HEK293T (cell line): ENCODE measurements around the gene CAMK2D.
"Not testable (repeated sequence)": the region's sequence is repeated elsewhere in the genome, so short reads cannot be mapped to it uniquely, and the experiment has no call there.

Source experiments
- CTCF ChIA-PET: fragments of 350-600 bp; formaldehyde crosslinking; extraction: SDS; loops from one replicate; lab custom pipeline; 2021; ENCODE audit warnings: antibody characterized with exemption, inconsistent platforms; lab: Yijun Ruan, JAX
- POLR2A ChIA-PET: fragments of 350-600 bp; formaldehyde crosslinking; extraction: SDS; loops from one replicate; lab custom pipeline; 2020; ENCODE audit warnings: antibody characterized with exemption, inconsistent platforms; lab: Yijun Ruan, JAX
- DNase-seq: peaks from one replicate; pipeline ENCODE4 v3.0.0; 2012; ENCODE audit warnings: mixed read lengths; ENCODE audit errors: extremely low spot score
- ARNT ChIP-seq: fragments of 450-650 bp; IDR thresholded peaks from 2 replicates; pipeline ENCODE4 v1.6.1; 2017; ENCODE audit warnings: mild to moderate bottlenecking
- BHLHE40 ChIP-seq: fragments of 450-650 bp; IDR thresholded peaks from 2 replicates; pipeline ENCODE4 v1.6.1; 2016; ENCODE audit warnings: mild to moderate bottlenecking, moderate library complexity, borderline replicate concordance
- CTBP1 ChIP-seq: fragments of 450-650 bp; IDR thresholded peaks from 2 replicates; pipeline ENCODE4 v1.6.1; 2016; ENCODE audit warnings: borderline replicate concordance
- ELF4 ChIP-seq: fragments of 450-650 bp; IDR thresholded peaks from 2 replicates; pipeline ENCODE4 v1.6.1; 2017; ENCODE audit warnings: antibody characterized with exemption
- FOXA1 ChIP-seq: fragments of 450-650 bp; IDR thresholded peaks from 2 replicates; pipeline ENCODE4 v1.6.1; 2016; ENCODE audit warnings: mild to moderate bottlenecking
- FOXK2 ChIP-seq: fragments of 450-650 bp; IDR thresholded peaks from 2 replicates; pipeline ENCODE4 v1.6.1; 2016; ENCODE audit warnings: mild to moderate bottlenecking
- FOXM1 ChIP-seq: fragments of 450-650 bp; IDR thresholded peaks from 2 replicates; pipeline ENCODE4 v1.6.1; 2017; ENCODE audit warnings: mild to moderate bottlenecking, borderline replicate concordance
- HDGF ChIP-seq: fragments of 450-650 bp; IDR thresholded peaks from 2 replicates; pipeline ENCODE4 v1.6.1; 2017; ENCODE audit warnings: antibody characterized with exemption, borderline replicate concordance
- L3MBTL2 ChIP-seq: fragments of 450-650 bp; conservative IDR thresholded peaks from 2 replicates; pipeline ENCODE4 v1.6.1; 2016; ENCODE audit warnings: mild to moderate bottlenecking
- LEF1 ChIP-seq: fragments of 450-650 bp; IDR thresholded peaks from 2 replicates; pipeline ENCODE4 v1.6.1; 2017; ENCODE audit warnings: mild to moderate bottlenecking, borderline replicate concordance
- NFRKB ChIP-seq: fragments of 450-650 bp; IDR thresholded peaks from 2 replicates; pipeline ENCODE4 v1.6.1; 2016; ENCODE audit warnings: mild to moderate bottlenecking, moderate library complexity
- PKNOX1 ChIP-seq: fragments of 450-650 bp; IDR thresholded peaks from 2 replicates; pipeline ENCODE4 v1.6.1; 2016
- SP1 ChIP-seq: fragments of 450-650 bp; IDR thresholded peaks from 2 replicates; pipeline ENCODE4 v1.6.1; 2017
- SUZ12 ChIP-seq: fragments of 450-650 bp; IDR thresholded peaks from 2 replicates; pipeline ENCODE4 v1.6.1; 2016; ENCODE audit warnings: mild to moderate bottlenecking
- TARDBP ChIP-seq: fragments of 450-650 bp; IDR thresholded peaks from 2 replicates; pipeline ENCODE4 v1.6.1; 2016
- ZNF384 ChIP-seq: fragments of 450-650 bp; IDR thresholded peaks from 2 replicates; pipeline ENCODE4 v1.6.1; 2016

CAMK2D gene

GRCh38 chr4:113768952-113769351 lies 7.4 kb upstream of the CAMK2D start:
- ChIA-PET POLR2A (no interaction called here), CTCF (no interaction called here)
- TF ChIP-seq LEF1: no peak
- TF ChIP-seq FOXM1: no peak
- no peak for TF ChIP-seq TARDBP
- no peak for TF ChIP-seq ARNT
- TF ChIP-seq FOXA1: no peak
- no peak for TF ChIP-seq HDGF
- TF ChIP-seq NFRKB: no peak
- TF ChIP-seq ELF4: no peak
- TF ChIP-seq L3MBTL2: no peak
- no peak for TF ChIP-seq ZNF384
- no peak for TF ChIP-seq PKNOX1
- no peak for DNase-seq

- DNase-seq: no peak
- POLR2A ChIA-PET: no interaction called here
- CTCF ChIA-PET: no interaction called here
- no peak for TF ChIP-seq L3MBTL2
Observed at GRCh38 chr4:113766882-113767281, 5.3 kb upstream of the CAMK2D start.

GRCh38 chr4:113764720-113765264 lies 3.3 kb upstream of the CAMK2D start:
- POLR2A ChIA-PET: no interaction called here

GRCh38 chr4:113763923-113764322 lies 2.4 kb upstream of the CAMK2D start:
- CTCF ChIA-PET, DNase-seq, POLR2A ChIA-PET: not testable (repeated sequence)

More at GRCh38 chr4:113764720-113765264, 3.3 kb upstream of the CAMK2D start:
- CTCF ChIA-PET: no interaction called here
- DNase-seq: no peak
- TF ChIP-seq PKNOX1: no peak
- no peak for TF ChIP-seq BHLHE40
- TF ChIP-seq FOXA1: no peak
- TF ChIP-seq ELF4: no peak
- TF ChIP-seq L3MBTL2: no peak
- no peak for TF ChIP-seq CTBP1
- TF ChIP-seq NFRKB: no peak
- no peak for TF ChIP-seq SUZ12
- no peak for TF ChIP-seq FOXK2
- TF ChIP-seq ZNF384: no peak
- TF ChIP-seq ARNT: no peak
- TF ChIP-seq SP1: no peak
- TF ChIP-seq LEF1: no peak
- no peak for TF ChIP-seq HDGF
- no peak for TF ChIP-seq TARDBP
- no peak for TF ChIP-seq FOXM1

- ChIA-PET POLR2A (no interaction called here), CTCF (no interaction called here)
- TF ChIP-seq FOXM1 (no peak), CTBP1 (no peak), ARNT (no peak), TARDBP (no peak), ELF4 (no peak), SUZ12 (no peak), LEF1 (no peak), SP1 (no peak), FOXK2 (no peak), ZNF384 (no peak), HDGF (no peak), FOXA1 (no peak), NFRKB (no peak), BHLHE40 (no peak), L3MBTL2 (no peak), PKNOX1 (no peak)
- no peak for DNase-seq
Observed at GRCh38 chr4:113763029-113763285, 1.4 kb upstream of the CAMK2D start.

GRCh38 chr4:113762186-113763028 lies 869 bp upstream of the CAMK2D start:
- CTCF ChIA-PET: no interaction called here
- peak; percentile 92 for DNase-seq

More at GRCh38 chr4:113762186-113763028, 869 bp upstream of the CAMK2D start:
- TF ChIP-seq ELF4 (0 out of 2 replicates have a peak, but pooled peaks have one; percentile 28), PKNOX1 (0 out of 2 replicates have a peak, but pooled peaks have one; percentile 30), L3MBTL2 (peak; percentile 76), ARNT (no peak), TARDBP (no peak), FOXK2 (no peak), HDGF (no peak)
- POLR2A ChIA-PET: no interaction called here
